Fibroblast of lung (primary cell): ENCODE results near the gene KIF25. TPM values are rescaled to one million over a fixed set of nuclear protein-coding genes. Genes with fewer than 3 reads are reported as not detected.

Experiments used
- DNase-seq, 2 donors: peaks; one replicate each; pipeline versions ENCODE4 v3.0.0 to v3.0.0-alpha.2; 2010; ENCODE audit warnings: low read depth in 2 of 2
- H2AFZ ChIP-seq: 2 replicates; pipeline ENCODE4 v1.5.1; 2012; ENCODE audit warnings: low read length, control low read depth, inconsistent platforms
- H3K27ac ChIP-seq: 2 replicates; pipeline ENCODE4 v1.5.1; 2011; ENCODE audit warnings: low read length, control low read depth; ENCODE audit not compliant: insufficient read depth
- H3K27me3 ChIP-seq: 2 replicates; pipeline ENCODE4 v1.5.1; 2011; ENCODE audit warnings: mild to moderate bottlenecking, low read length; ENCODE audit not compliant: control insufficient read depth, insufficient read depth
- H3K36me3 ChIP-seq: 2 replicates; pipeline ENCODE4 v1.5.1; 2011; ENCODE audit warnings: low read length; ENCODE audit not compliant: control insufficient read depth, insufficient read depth
- H3K4me1 ChIP-seq: 2 replicates; pipeline ENCODE4 v1.5.1; 2011; ENCODE audit warnings: low read length; ENCODE audit not compliant: control insufficient read depth, insufficient read depth; ENCODE audit errors: extremely low read depth
- H3K4me2 ChIP-seq: 2 replicates; pipeline ENCODE4 v1.5.1; 2011; ENCODE audit warnings: low read length, control low read depth; ENCODE audit not compliant: insufficient read depth; ENCODE audit errors: extremely low read depth
- H3K4me3 ChIP-seq, 4 experiments: fragments of 200-600 bp in 1 of 4; sonication (generic) in 1 of 4; replicated peaks in 1 of 4; 2 replicates each; pipeline ENCODE4 v1.5.1; 2011 to 2016; ENCODE audit warnings: low read length in 4 of 4, low read depth in 3 of 4, mild to moderate bottlenecking in 3 of 4, control low read depth in 2 of 4, inconsistent platforms in 1 of 4, mixed read lengths in 1 of 4; ENCODE audit not compliant: insufficient read depth in 1 of 4; ENCODE audit errors: control extremely low read depth in 1 of 4
- H3K79me2 ChIP-seq: 2 replicates; pipeline ENCODE4 v1.5.1; 2012; ENCODE audit warnings: mild to moderate bottlenecking, low read length, inconsistent platforms; ENCODE audit not compliant: control insufficient read depth, insufficient read depth
- H3K9ac ChIP-seq: 2 replicates; pipeline ENCODE4 v1.5.1; 2011; ENCODE audit warnings: mild to moderate bottlenecking, low read length, control low read depth; ENCODE audit not compliant: insufficient read depth
- H3K9me3 ChIP-seq: 2 replicates; pipeline ENCODE4 v1.5.1; 2012; ENCODE audit warnings: low read depth, low read length; ENCODE audit not compliant: control insufficient read depth, insufficient read depth
- H4K20me1 ChIP-seq: 2 replicates; pipeline ENCODE4 v1.5.1; 2011; ENCODE audit warnings: low read length; ENCODE audit not compliant: control insufficient read depth, insufficient read depth; ENCODE audit errors: extremely low read depth
- CTCF ChIP-seq, 2 donors: IDR thresholded peaks in 1 of 2; conservative IDR thresholded peaks in 1 of 2; 1 replicate in 1 of 2; 2 replicates in 1 of 2; pipeline ENCODE4 v1.5.1; 2011 to 2012; ENCODE audit warnings: low read length in 2 of 2, control low read depth in 1 of 2, inconsistent platforms in 1 of 2, low read depth in 1 of 2, mild to moderate bottlenecking in 1 of 2
- EZH2 ChIP-seq: IDR thresholded peaks from 2 replicates; pipeline ENCODE4 v1.5.1; 2012; ENCODE audit warnings: low read length, control low read depth, mild to moderate bottlenecking; ENCODE audit errors: missing control alignments
- polyA plus RNA-seq, 2 donors: library from polyadenylated mRNA; depleted of rRNA in 1 of 2; stranded (reverse) in 1 of 2; unstranded in 1 of 2; fragments of >200 nt; gene quantifications; 2 replicates each; pipeline ENCODE4 v1.2.1, GENCODE V29; 2011 to 2012; ENCODE audit warnings: missing spikeins in 1 of 2
- total RNA-seq: library from RNA; depleted of rRNA; stranded (reverse); fragments of >200 nt; gene quantifications from 2 replicates; pipeline ENCODE4 v1.2.1, GENCODE V29; 2014

The KIF25 gene
- total and polyA plus RNA-seq, 2 donors (not counting 1 experiment from before 2014, with no cell fraction given): 0.33 TPM; not detected in 1

- no peak overlapping the region for H3K4me3 ChIP-seq
- no peaks in the 10 kb centered on the region for H3K27me3 ChIP-seq
- no peaks in the 10 kb centered on the region for H3K79me2 ChIP-seq
- H3K36me3 ChIP-seq: no peaks in the 10 kb centered on the region
- H3K4me2 ChIP-seq: no peak overlapping the region
- H3K27ac ChIP-seq: no peak overlapping the region
- H2AFZ ChIP-seq: no peak overlapping the region
- H4K20me1 ChIP-seq: no peaks in the 10 kb centered on the region
- H3K9me3 ChIP-seq: no peaks in the 10 kb centered on the region
- no peaks in the 10 kb centered on the region for H3K4me1 ChIP-seq
- no peak overlapping the region for H3K9ac ChIP-seq
- DNase-seq: no peak
- TF ChIP-seq EZH2 (no peak), CTCF (conservative IDR thresholded peaks at IDR 0.05 in 1 of 2, IDR thresholded peaks at IDR 0.05 in 1 of 2; ENCODE audit: low read depth in 1 of 2, low read length in 2 of 2) (no peak)
Measured at GRCh38 chr6:168051648-168052047, 54.2 kb downstream of the KIF25 start.

- no peaks in the 10 kb centered on the region for H3K79me2 ChIP-seq
- no peak overlapping the region for H3K4me3 ChIP-seq
- H3K36me3 ChIP-seq: no peaks in the 10 kb centered on the region
- H3K9ac ChIP-seq: no peak overlapping the region
- H3K4me2 ChIP-seq: no peak overlapping the region
- H4K20me1 ChIP-seq: no peaks in the 10 kb centered on the region
- H3K27me3 ChIP-seq: no peaks in the 10 kb centered on the region
- no peaks in the 10 kb centered on the region for H3K9me3 ChIP-seq
- no peak overlapping the region for H2AFZ ChIP-seq
- no peak for TF ChIP-seq EZH2
- TF ChIP-seq CTCF (conservative IDR thresholded peaks at IDR 0.05 in 1 of 2, IDR thresholded peaks at IDR 0.05 in 1 of 2; ENCODE audit: low read depth in 1 of 2, low read length in 2 of 2): no peak
- no peak overlapping the region for H3K27ac ChIP-seq
- H3K4me1 ChIP-seq: no peaks in the 10 kb centered on the region
- no peak for DNase-seq
Measured at GRCh38 chr6:168052291-168052891, 54.9 kb downstream of the KIF25 start.

GRCh38 chr6:168053086-168053956, 55.9 kb downstream of the KIF25 start:
- Histone ChIP-seq H3K4me2 (no peak overlapping the region), H3K4me3 (no peak overlapping the region), H2AFZ (no peak overlapping the region), H3K4me1 (no peaks in the 10 kb centered on the region), H3K27me3 (no peaks in the 10 kb centered on the region), H3K9me3 (no peaks in the 10 kb centered on the region), H3K79me2 (no peaks in the 10 kb centered on the region), H4K20me1 (no peaks in the 10 kb centered on the region), H3K27ac (no peak overlapping the region), H3K36me3 (no peaks in the 10 kb centered on the region), H3K9ac (no peak overlapping the region)
- DNase-seq: no peak
- TF ChIP-seq CTCF (conservative IDR thresholded peaks at IDR 0.05 in 1 of 2, IDR thresholded peaks at IDR 0.05 in 1 of 2; ENCODE audit: low read depth in 1 of 2, low read length in 2 of 2): no peak
- TF ChIP-seq EZH2: no peak
